GOT3 (cell line): Measurements from ENCODE around the gene EXOC6B.

Experiments used
- DNase-seq: peaks from one replicate; lab custom pipeline; 2025; ENCODE audit warnings: mixed read lengths; lab: John Stamatoyannopoulos, UW

Gene EXOC6B

DNA sequence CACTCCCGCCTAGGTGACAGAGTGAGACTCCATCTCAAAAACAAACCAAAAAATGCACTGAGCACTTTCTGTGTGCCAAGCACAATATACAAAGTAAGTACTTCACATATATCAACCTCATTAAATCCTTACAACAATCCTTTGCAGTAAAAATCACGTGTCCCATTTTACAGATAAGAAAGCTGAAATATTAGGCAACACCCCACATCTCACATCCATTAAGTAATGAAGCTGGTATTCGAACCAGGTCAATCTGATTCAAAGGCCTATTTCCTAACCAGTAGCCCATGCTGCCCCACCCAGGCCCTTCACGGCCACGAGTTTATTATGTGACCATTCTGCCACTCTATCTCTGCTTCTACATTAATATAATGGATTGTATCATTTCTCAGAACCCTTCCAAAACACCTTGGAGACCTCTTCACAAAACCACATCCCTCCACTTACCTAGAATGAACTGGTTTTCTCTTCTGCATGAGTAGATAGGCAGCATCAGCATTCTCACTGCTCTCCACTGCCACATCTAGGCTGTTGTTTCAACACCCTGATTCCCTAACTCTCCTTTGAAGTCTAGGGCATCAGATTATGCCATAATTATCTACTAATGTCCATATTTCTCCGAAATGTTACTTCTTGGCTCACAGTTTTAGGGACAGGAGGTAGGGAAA lies 3.1 kb upstream of the EXOC6B start:
- no peak for DNase-seq

DNA sequence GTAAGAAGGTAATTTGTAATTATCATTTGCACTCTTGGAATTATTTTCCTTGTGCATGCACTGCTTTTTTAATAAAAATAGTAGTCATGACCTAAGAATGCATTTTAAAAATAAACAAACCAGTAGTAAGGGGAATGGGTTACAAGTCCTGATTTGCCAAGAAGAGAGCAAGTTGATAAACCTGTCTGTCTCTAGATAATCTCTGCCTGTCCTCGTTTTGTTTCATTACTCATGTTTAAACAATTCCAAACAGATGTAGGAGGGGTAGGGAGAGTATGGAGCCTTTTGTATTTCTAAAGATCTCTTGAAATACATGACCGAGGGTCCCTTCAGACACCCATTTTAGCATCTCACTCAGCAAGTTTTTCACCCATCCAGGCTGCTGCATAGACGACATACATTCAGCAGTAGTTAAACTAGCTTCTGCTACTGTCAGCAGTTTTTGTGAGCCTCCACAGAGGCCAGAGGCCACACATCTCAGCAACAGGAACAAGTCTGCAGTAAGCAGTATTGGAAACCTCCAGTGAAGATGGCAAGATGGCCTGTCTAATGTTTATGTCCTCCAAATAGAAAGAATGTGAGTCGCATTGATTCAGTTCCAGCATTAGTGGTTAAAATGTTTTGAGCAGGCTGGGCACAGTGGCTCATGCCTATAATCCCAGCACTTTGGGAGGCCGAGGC lies 2.3 kb upstream of the EXOC6B start:
- no peak for DNase-seq

DNA sequence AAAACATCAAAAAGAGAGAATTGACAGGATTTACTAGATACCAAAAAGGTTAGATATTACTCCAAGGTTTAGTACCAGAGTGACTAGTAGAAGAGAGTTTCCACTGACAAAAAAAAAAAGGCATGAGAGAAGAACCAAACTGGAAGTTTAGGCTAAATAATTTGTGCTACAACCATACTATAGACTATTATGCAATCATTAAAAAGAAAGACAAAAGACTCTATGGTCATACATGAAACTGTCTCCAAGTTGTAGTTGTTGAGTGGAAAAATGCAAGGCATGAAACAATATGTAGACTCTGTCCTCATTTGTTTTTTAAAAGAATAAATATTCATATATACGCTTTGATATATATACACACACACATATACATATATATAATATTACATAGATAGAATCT lies 1.7 kb upstream of the EXOC6B start:
- DNase-seq = no peak

DNA sequence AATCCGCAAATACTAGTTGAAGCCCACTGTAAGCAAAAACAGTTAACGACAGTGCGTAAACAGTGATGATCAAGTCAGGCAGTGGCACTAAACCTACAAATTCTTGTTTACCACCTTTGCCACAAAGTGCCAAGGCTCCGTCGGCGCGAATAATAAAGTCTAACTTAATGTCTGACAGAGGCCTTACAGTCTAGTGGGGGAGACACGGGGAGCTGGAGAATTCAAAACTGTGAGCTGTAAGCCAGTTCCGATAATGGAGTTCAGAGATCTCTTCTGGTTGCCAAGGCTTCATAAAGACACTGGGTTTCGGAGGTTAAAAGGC lies 284 bp upstream of the EXOC6B start:
- no peak for DNase-seq

DNA sequence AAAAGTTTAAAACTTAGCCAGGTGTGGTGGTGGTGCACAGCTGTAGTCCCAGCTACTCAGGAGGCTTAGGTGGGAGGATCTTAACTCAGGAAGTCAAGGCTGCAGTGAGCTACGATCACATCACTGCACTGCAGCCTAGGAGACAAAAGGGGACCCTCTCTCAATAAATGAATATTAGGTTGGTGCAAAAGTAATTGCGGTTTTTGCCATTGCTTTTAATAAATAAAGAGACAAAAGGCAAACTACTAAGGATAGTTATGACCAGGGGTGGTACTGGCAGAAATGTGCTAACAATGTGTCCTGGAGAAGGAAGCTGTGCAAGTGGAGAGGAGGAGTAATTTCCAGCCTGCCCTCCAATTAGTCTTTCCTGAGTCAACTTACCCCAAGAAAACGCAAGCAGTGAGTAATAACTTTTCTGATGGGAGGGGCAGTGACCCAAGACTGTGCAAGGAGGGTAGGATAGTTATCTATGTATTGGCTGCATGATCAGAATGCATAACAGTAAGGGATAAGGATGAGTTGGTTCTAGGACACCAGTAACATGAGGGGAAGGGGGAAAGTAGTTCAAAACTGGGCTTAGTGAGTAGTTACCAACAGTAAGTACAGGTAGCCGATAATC lies 1.5 kb downstream of the EXOC6B start:
- DNase-seq = no peak

DNA sequence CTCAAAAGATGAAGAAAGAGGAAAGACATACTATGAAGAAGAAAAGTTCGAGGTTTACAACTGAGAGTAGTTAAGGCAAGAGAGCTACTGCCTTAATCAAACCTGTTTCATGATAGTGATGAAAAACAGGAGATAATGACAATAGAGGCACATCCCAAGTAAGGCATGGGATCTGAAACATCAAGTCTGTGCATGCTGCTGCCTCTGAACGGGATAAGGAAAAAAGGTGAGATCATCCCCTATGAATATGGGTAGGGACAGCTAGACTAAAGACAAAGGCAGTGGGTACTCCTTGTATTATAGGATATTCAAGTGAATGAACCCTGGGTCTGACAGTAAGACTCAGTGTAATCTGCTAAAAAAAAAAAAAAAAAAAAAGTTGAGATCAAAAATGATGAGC lies 3.0 kb downstream of the EXOC6B start:
- no peak for DNase-seq

DNA sequence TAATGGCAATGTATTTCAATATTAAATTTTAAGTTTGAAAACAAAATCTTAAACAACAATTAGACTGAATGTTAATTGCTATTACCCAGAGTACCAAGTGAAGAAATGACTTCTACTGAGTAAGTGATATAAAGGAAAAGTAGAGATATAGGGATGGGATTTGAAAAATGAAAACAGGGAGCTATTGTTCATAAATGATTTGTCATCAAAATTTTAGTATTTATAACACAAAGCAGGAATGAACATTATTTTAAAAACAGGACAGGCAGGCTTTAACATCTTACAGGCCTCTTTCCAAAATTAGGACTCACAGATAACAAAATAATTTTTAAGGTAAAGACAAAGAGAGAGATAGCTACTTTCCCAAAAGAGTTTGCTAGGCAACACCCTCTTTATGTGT lies 3.9 kb downstream of the EXOC6B start:
- no peak for DNase-seq

DNA sequence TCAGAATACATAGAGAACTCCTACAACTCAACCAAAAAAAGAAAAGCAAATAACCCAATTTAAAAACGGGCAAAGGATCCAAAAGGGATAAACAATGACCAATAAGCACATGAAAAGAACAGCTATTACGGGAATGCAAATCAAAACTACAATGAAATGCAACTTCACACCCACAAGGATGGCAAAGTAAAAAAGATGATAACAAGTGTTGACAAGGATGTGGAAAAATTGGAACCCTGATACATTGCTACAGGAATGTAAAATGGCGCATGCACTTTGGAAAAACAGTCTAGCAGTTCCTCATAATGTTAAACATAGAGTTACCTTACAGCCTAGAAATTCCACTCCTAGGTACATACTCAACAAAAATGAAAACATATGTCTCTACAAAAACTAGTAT lies 4.7 kb downstream of the EXOC6B start:
- no peak for DNase-seq

DNA sequence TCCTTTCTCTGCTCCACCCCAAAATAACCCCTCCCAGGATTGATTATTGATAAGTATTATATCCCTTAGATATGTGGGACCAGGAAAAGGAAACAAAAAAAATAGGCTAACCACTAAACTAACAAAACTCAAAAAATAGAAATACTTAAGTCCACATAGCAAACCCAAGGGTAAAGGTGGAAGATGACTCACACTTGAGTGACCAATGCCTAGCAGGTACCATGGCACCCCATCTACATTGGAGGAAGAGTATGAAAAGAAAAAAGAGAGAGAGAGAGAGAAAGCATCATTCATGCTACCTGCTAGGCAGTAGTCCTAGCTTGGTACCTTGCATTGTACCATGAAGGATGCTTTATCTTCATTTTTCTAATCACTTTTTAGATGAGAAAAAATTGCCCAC lies 6.3 kb downstream of the EXOC6B start:
- DNase-seq = no peak

DNA sequence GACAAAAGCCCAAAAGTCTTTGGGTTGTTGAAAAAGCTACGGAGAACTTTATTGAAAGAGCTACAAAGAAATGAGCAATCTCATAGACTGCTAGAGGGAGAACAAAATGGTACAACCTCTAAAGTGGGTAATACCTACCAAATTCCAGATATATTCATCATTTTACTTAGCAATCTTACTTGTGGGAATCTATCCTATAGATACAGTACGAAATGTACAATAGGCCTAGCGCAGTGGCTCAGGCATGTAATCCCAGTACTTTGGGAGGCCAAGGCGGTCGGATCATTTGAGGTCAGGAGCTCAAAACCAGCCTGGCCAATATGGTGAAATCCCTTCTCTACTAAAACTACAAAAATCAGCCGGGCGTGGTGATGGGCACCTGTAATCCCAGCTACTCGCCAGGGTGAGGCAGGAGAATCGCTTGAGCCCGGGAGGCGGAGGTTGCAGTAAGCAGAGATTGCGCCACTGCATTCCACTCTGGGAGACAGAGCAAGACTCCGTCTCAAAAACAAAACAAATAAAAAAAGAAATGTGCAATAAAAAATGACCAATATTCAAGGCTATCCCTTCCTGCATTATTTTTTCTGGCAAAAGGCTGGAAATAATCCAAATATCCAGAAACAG lies 10.1 kb downstream of the EXOC6B start:
- no peak for DNase-seq

DNA sequence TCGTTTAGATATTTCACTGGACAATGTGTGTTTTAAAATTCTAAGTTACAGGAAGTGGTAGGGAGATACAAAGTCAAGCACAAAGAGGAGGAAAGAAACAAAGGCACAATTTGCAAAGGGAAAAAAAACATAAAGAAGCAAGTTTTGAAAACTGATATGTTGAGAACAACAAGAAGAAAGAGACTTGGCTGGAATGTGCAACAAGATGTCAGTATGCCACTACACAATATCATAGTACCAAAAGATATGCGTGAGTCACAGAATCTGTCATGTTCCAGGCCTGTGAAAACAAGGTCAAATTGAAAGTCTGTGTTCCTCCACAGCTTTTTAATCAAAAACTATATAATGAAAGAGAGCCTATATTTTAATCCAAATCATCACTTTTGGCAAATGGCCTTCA lies 12.0 kb downstream of the EXOC6B start:
- no peak for DNase-seq

DNA sequence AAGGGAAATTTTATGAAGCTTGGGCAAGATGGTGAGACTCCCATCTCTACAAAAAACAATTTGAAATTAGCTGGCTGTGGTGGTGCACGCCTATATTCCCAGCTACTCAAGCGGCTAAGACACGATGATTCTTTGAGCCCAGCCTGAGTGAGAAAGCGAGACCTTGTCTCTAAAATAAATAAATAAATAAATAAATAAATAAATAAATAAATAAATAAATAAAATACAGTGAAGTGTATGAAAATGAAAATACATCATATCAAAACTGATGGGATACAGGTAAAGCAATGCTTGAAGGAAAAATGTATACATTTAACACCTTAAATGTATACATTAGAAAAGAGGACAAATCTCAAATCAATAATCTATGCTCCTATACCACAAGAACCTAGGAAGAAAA lies 15.7 kb downstream of the EXOC6B start:
- DNase-seq = no peak

DNA sequence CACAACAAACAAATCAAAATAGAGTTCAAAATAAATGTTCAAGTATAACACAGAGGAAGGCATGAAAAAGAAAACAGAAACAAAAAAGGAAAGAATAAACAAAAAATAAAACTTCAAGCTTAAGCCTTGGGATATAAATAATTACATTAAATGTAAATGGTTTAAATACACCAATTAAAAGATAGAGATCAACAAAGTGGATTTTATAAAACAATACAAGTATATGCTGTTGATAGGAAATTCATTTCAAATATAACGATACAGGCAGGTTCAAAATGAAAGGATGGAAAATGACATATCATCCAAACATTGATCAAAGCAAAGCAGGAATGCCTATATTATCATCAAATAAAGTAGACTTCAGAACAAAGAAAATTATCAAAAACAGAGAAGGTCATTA lies 16.7 kb downstream of the EXOC6B start:
- DNase-seq = no peak

DNA sequence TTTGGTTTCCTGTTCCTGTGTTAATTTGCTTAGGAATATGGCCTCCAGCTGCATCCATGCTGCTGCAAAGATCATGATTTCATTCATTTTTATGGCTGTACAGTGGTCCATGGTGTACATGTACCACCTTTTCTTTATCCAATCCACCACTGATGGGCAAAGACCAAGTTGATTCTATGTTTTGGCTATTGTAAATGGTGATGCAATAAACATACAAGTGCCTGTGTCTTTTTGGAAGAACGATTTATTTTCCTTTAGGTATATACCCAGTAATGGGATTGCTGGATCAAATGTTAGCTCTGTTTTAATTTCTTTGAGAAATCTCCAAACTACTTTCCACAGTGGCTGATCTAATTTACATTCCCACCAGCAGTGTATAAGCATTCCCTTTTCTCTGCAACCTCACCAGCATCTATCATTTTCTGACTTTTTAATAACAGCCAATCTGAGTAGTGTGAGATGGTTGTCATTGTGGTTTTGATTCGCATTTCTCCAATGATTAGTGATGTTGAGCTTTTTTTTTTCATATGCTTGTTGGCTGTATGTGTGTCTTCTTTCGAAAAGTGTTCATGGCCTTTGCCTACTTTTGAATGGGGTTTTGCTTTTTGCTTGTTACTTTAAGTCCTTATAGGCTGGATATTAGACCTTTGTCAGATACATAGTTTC lies 19.4 kb downstream of the EXOC6B start:
- no peak for DNase-seq

DNA sequence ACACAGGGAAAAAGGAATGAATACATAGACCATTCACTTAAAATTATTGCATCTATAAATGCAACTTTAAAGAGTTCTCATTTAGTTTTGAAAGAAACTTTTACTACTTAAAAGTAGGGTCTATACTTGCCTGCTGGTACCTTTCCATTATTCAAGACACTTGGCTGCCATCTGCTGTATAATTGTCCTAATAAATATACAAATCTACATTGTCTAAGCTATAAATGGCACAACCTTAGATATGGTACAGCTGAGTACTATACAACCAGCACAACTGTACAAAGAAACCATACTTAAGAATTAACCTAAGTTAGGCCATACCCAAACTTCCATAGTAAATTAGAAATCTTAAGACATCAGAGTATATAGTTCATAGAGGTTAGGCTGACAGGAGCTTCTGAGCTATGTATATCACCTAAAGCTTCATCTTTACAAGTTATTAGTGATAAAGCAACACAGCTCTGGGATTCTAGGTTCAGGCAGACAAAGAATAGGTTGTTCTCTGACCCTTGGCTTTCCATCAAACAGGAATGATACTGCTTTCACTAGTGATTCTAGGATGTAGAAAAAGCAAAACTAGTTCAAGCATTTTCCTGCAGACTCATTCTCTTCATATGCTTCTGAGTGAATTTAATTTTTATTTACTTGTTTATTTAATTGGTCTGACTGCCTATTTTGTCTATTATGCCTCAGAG lies 22.1 kb downstream of the EXOC6B start:
- DNase-seq = no peak

DNA sequence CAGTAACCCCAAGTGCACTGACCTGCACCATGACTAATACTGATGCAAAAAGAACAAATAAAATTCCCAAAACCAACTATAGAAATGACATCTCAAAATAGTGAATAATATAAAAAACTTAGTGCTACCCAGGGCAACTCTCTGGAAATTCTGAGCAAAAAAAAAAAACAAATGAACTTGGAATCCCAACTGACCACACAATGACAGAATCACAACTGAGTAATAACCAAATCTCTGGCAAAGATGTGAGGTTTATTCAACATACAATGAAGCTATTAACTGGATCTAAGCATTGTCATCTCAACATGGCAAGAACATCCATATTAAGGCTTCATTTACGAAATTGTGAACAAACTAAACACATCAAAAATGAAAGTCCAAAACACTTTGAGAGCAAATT lies 22.7 kb downstream of the EXOC6B start:
- no peak for DNase-seq

DNA sequence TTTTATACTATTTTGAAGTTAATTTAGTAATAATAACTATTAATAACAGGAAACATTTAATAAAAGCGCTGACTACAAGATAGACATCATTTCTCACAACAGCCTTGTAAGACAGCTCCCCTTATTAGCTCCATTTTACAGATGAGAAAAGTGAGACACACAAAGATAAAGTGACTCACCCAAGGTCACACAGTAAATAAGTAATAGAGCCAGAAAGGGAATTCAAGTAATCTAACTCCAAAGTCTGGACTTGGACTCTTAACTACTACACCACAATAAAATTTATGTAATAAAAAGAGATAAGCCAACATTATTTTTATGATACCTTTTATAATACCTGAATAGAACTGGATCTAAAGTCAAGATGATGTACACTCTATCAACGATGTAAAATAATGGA lies 25.3 kb downstream of the EXOC6B start:
- no peak for DNase-seq

DNA sequence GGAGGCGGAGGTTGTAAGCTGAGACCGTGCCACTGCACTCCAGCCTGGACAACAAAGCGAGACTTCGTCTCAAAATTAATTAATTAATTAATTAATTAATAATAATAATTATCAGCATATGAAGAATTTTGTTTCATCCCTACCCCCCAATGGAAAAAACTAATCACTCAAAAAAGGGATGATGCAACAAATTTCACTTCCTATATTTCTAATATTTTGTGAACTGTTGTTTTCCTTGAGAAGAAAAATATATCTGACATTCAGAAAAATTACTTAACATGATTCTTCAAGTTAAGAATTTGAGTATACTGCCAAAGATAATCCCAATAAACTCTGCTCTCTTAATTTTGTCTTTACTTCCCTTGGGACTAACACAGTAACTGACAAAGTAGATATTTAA lies 28.1 kb downstream of the EXOC6B start:
- DNase-seq = no peak

DNA sequence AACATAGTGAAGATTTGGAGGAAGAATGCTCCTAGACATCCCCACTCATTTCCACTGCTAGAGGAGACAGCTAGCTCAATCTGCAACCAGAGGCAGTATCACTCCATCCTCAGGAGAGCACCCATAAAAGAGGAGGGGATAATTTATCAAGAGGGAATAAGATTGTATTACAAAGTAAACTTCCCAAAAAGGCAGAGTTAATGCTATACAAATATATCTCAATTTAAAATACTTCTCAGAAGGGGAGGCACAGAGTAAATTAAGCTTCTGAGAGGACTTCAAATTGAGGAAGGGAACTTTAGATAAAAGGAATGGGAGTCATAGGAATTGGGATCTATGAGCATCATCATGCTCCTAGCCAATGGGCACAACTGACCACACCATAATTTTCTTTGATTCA lies 29.1 kb downstream of the EXOC6B start:
- no peak for DNase-seq

DNA sequence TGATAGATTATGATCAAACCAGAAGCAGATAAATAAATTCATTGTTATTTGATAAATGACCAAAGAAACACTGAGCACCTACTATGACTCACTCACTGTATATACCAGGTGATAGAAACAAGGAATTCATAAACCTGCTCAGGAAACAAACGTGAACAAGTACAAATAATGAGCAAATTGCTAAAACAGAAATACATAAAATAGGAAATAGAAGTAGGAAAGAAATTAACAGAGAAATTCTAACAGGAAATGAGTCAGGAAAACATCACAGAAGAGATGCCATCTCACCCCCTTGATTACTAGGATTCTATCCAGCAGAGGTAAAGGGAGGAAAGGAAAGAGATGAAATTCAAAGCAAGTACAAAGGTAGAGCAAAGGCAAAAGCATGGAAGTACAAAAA lies 31.3 kb downstream of the EXOC6B start:
- no peak for DNase-seq

DNA sequence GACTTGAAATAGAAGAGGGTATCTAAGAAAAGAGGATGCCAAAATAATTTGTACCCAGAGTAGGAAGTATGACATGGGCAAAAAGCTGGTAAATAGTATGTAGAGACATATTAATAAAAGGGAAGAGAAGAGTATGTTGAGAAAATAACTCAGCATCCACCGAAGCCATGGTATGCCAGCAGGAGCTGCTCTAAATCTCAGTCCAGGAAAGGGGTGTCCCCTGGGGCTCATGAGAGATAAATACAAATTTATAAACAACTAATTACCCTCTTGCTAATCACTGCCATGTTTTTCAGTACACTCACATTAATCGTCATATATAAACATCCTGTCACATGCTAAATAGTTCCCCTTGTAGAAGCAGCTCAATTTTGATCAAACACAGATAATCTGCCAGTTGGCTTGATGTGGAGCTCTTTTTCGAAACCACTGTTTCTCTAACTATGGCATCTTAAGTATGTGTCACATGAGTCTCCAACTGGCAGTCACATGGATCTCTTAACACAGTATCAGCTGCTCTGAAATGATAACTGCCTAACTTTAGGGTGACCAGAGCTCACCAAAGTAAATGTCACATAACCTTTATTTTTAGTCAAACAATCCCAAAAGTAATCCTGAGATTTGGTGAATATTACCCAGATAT lies 31.9 kb downstream of the EXOC6B start:
- DNase-seq = no peak

DNA sequence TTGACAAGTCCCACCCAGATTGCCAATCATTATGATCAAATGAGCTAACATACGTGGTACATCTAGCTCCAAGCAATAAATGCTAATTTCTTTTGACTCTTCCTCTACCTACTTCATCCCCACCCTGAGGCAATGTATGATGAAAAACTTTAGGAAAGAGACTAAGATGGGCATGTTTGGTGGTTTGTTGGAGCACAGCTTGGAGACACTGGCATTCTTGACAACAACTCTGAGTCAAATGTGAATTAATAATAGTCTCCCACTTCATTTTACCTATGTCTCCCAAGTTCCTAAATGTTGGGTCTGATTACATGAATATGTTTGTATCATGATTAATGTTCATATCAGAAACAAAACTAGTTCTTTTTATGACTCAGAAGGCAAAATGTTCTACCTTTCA lies 36.6 kb downstream of the EXOC6B start:
- DNase-seq = no peak
